ENCODE measurements around the gene APOD.
"Not testable (repeated sequence)": the region's sequence is repeated elsewhere in the genome, so short reads cannot be mapped to it uniquely, and the experiment has no call there.

GRCh38 chr3:195615952-195616537 is 32.3 kb upstream of the APOD start:
- TF ChIP-seq CTCF, POLR2AphosphoS5, POLR2A, EP300 (IDR thresholded peaks at IDR 0.05): not testable (repeated sequence)
